Measurements from ENCODE around the gene TGFBR3.

DNA sequence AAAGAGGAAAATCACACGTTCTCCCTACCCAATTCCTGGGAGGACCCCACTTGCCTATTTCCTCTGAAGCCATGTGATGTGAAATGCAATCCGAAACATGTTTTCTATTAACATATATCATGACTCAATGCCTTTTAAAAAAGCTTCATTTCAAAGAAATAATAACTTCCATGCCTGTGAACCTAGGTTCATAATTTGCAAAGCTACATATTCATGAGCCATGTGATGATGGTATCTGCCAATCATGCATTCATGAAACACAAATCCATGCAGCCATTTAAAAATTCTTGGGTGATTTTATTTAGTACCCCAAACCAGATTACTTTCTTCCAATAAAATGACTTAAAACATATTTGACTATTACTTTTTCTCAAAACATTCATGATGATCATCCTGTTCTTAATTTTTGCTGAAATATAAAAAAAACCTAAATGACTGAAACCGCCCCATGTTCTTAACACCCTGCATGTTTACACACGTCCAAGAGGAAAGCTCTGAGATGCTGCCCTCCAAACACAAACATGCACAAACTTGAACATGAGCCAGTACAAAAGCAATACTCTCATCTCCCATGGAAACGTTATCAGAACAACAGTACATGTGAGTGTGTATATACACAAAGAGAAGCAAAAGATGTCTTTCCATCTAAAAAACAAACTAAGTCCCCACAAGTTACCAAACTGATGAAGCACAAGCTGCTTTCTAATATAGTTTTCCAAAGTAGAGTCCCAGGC is 140.1 kb downstream of the TGFBR3 start:
- TF ChIP-seq NRF1 (IDR thresholded peaks at IDR 0.05; ENCODE audit: low read depth, low read length), result no peak
- TF ChIP-seq TAF1 (IDR thresholded peaks at IDR 0.05; ENCODE audit: low read depth, low read length), result no peak

All from H1 (cell line).